Spleen (tissue), 11 donors: Measurements from ENCODE around the gene FAM221B. TPM values are rescaled to one million over a fixed set of nuclear protein-coding genes. Genes with fewer than 3 reads are reported as not detected.

ENCODE experiments used
- DNase-seq: peaks from one replicate; pipeline ENCODE4 v3.0.0-alpha.2; 2020
- H3K27ac ChIP-seq, 8 donors: fragments of 200-600 bp; sonication (generic) in 7 of 8; 1 replicate in 4 of 8; 2 replicates in 4 of 8; pipeline versions ENCODE4 v1.5.0 to v1.8.0; 2016 to 2021; ENCODE audit warnings: inconsistent platforms in 4 of 8, mild to moderate bottlenecking in 4 of 8, moderate library complexity in 1 of 8
- H3K27me3 ChIP-seq, 7 donors: fragments of 200-600 bp; sonication (generic) in 6 of 7; replicated peaks in 1 of 7; 1 replicate in 4 of 7; 2 replicates in 3 of 7; pipeline versions ENCODE4 v1.5.0 to v1.8.0; 2016 to 2021; ENCODE audit warnings: inconsistent platforms in 3 of 7, mild to moderate bottlenecking in 1 of 7
- H3K36me3 ChIP-seq, 6 donors: fragments of 200-600 bp; sonication (generic) in 5 of 6; 1 replicate in 4 of 6; 2 replicates in 2 of 6; pipeline versions ENCODE4 v1.5.0 to v1.8.0; 2016 to 2021; ENCODE audit warnings: inconsistent platforms in 2 of 6
- H3K4me1 ChIP-seq, 6 donors: fragments of 200-600 bp; sonication (generic) in 5 of 6; 1 replicate in 3 of 6; 2 replicates in 3 of 6; pipeline versions ENCODE4 v1.5.0 to v1.8.0; 2016 to 2021; ENCODE audit warnings: inconsistent platforms in 3 of 6
- H3K4me3 ChIP-seq, 8 donors: fragments of 200-600 bp; sonication (generic) in 7 of 8; 1 replicate in 4 of 8; 2 replicates in 4 of 8; pipeline versions ENCODE4 v1.5.0 to v1.8.0; 2016 to 2021; ENCODE audit warnings: inconsistent platforms in 4 of 8, mild to moderate bottlenecking in 4 of 8, moderate library complexity in 2 of 8
- H3K9me3 ChIP-seq, 8 donors: fragments of 200-600 bp; sonication (generic) in 7 of 8; 1 replicate in 4 of 8; 2 replicates in 4 of 8; pipeline versions ENCODE4 v1.5.0 to v1.8.0; 2016 to 2021; ENCODE audit warnings: inconsistent platforms in 4 of 8
- CTCF ChIP-seq, 11 experiments: fragments of 200-600 bp in 7 of 11; fragments of 450-650 bp in 4 of 11; sonication (generic) in 4 of 11; IDR thresholded peaks in 8 of 11; conservative IDR thresholded peaks in 3 of 11; 1 replicate in 7 of 11; 2 replicates in 4 of 11; pipeline versions ENCODE4 v1.4.0 to v1.8.0; 2016 to 2021; ENCODE audit warnings: antibody characterized with exemption in 11 of 11, inconsistent platforms in 4 of 11, mild to moderate bottlenecking in 1 of 11
- POLR2A ChIP-seq, 3 donors: fragments of 450-650 bp; IDR thresholded peaks; one replicate each; pipeline ENCODE4 v1.5.1; 2017; ENCODE audit warnings: antibody characterized with exemption in 3 of 3, mild to moderate bottlenecking in 1 of 3
- POLR2AphosphoS5 ChIP-seq, 3 donors: sonication (generic); formaldehyde crosslinking; IDR thresholded peaks; one replicate each; pipeline ENCODE4 v1.5.1; 2017; ENCODE audit warnings: antibody characterized with exemption in 3 of 3
- WGBS, 5 donors: extraction: QIAGEN DNeasy Blood & Tissue Kit in 3 of 5; methylation state at CpG; one replicate each; pipeline versions ENCODE4 v1.1.5 to v1.1.7; 2013 to 2018; 5-methylcytosine and 5-hydroxymethylcytosine counted together
- intact Hi-C: fragments of 100-400 bp; cut with DNase I; formaldehyde crosslinking; loops from one replicate; pipeline ENCODE4 v1.15.0; 2023; ENCODE audit warnings: low total_unique reads
- polyA plus RNA-seq, 3 donors: library from polyadenylated mRNA; stranded (reverse); fragments of 200-250 nt; gene quantifications; one replicate each; pipeline ENCODE4 v1.2.1, GENCODE V29; 2013
- total RNA-seq, 7 donors: library from RNA; depleted of rRNA in 3 of 7; stranded (reverse); fragments of >200 nt in 3 of 7; fragmentation: NEBNext Ultra II Directional in 4 of 7; extraction: Animal tissue kit (Norgen Biotek cat#: 25700) in 4 of 7; gene quantifications; one replicate each; pipeline versions ENCODE4 v1.1.0 to v1.2.1, GENCODE V29; 2016 to 2021
- donor health status: healthy with polysubstance abuse.
- donor health status: DM: no; HTN: no; CAD: no; lungs with moderate emphysema.
- donor health status: DM: no; HTN: no; CAD: no.
- donor health status: Bipolar disorder and iron deficiency.
- donor health status: healthy.
- donor health status: DM: no; HTN: no; CAD: no.
- donor health status: DM: yes; HTN: yes; CAD: no.

Gene FAM221B
- total and polyA plus RNA-seq, 10 donors = not detected

DNA sequence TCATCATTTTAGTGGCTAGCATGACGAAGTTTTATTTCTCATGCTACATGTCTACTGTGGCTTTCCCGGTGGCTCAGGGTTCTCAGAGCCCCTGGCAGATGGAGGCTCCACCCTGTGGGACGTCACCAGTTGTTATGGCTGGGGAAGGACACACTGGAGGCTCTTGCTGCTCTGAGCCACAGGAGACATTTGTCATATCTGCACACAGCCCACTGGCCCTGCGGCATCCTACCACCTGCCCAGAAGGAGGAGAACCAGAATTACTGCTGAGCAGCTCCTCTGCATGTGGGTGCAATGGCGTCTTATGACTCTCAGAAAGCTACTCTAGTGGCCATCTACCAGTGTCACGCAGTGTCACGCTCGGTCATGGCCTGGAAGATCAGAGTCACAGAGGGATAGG is 35.1 kb upstream of the FAM221B start:
- WGBS, 5 donors = 71 to 85% (median 73%) methylated on average over 8 of the region's 8 CpGs
- Histone ChIP-seq H3K9me3 (no peaks in the 10 kb centered on the region), H3K27me3 (peaks cover 0 to 48% (median 0%) of the 10 kb centered on the region in 7 donors), H3K36me3 (no peaks in the 10 kb centered on the region), H3K4me3 (no peak overlapping the region), H3K4me1 (peaks cover 0 to 11% (median 0%) of the 10 kb centered on the region in 6 donors), H3K27ac (no peak overlapping the region)
- intact Hi-C loops = no loop called here
- DNase-seq = no peak
- no peak for TF ChIP-seq POLR2A (IDR thresholded peaks at IDR 0.05)
- no peak for TF ChIP-seq CTCF (IDR thresholded peaks at IDR 0.05 in 8 of 11, conservative IDR thresholded peaks at IDR 0.05 in 3 of 11)
- no peak for TF ChIP-seq POLR2AphosphoS5 (IDR thresholded peaks at IDR 0.05)

DNA sequence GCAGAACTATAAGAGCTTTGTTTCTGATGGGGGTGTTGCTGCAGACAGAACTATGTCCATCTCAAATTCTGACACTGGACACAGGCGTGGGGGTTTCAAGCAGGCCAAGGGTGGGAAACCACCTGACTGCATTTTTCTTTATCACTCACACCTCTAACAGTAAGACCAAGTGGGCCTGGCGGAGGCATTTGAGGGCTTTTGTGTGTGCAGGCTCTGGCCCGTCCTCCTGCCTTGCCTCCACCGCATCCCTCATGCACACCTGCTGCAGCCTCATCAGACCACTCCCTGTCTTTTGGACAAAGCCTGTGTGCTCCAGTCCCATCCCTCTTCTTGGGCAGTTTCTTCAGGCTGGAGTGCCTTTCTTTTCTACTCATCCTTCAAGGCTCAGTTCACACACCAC is 33.8 kb upstream of the FAM221B start:
- Histone ChIP-seq H3K27ac (no peak overlapping the region), H3K4me3 (no peak overlapping the region), H3K36me3 (no peaks in the 10 kb centered on the region), H3K4me1 (peaks cover 0 to 11% (median 0%) of the 10 kb centered on the region in 6 donors), H3K9me3 (no peaks in the 10 kb centered on the region), H3K27me3 (peaks cover 0 to 48% (median 0%) of the 10 kb centered on the region in 7 donors)
- DNase-seq = no peak
- intact Hi-C loops = no loop called here
- TF ChIP-seq POLR2A (IDR thresholded peaks at IDR 0.05) = no peak
- no peak for TF ChIP-seq CTCF (IDR thresholded peaks at IDR 0.05 in 8 of 11, conservative IDR thresholded peaks at IDR 0.05 in 3 of 11)
- TF ChIP-seq POLR2AphosphoS5 (IDR thresholded peaks at IDR 0.05) = no peak
- 85 to 93% (median 92%) methylated on average over 4 of the region's 4 CpGs for WGBS, 5 donors

DNA sequence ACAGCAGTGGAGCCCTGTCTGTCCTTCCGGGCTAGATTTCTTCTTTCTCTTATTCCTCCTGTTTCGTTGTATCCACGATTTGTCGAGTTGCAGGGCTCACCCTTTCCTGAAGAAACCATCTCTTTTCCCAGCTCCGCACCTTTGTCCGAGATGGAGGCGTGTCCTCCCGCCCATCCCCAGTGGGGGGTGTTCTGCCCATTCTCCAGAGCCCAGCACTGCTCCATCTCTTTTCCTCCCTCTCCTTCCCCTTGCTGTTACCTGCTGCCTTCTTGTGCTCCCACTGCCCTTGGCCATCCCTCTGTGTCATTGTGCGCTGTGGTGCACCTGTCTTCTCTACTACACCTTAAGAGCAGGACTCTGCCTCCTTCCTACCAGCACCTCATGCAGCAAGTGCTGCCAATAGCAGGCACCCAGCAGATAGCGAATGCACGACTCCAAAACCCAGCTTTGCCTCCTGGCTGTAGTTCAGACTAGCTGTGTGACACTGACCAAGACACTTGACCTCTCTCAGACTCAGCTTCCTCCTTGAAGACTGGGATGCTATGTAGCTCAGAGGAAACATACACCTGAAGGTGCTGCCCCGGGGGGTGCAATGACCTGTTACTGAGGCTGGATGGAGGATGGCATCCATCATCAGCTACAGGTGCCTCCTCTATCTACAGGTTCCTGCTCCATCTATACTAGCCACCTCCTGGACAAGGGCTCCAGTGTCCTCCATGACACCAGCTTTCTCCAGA is 32.8 kb upstream of the FAM221B start:
- 69 to 78% (median 73%) methylated on average over 12 of the region's 12 CpGs for WGBS, 5 donors
- intact Hi-C loops = no loop called here
- Histone ChIP-seq H3K9me3 (no peaks in the 10 kb centered on the region), H3K4me3 (no peak overlapping the region), H3K4me1 (peaks cover 0 to 11% (median 0%) of the 10 kb centered on the region in 6 donors), H3K27ac (no peak overlapping the region), H3K36me3 (no peaks in the 10 kb centered on the region), H3K27me3 (peaks cover 0 to 48% (median 0%) of the 10 kb centered on the region in 7 donors)
- no peak for TF ChIP-seq POLR2AphosphoS5 (IDR thresholded peaks at IDR 0.05)
- no peak for TF ChIP-seq POLR2A (IDR thresholded peaks at IDR 0.05)
- TF ChIP-seq CTCF (IDR thresholded peaks at IDR 0.05 in 8 of 11, conservative IDR thresholded peaks at IDR 0.05 in 3 of 11) = no peak
- DNase-seq = no peak

DNA sequence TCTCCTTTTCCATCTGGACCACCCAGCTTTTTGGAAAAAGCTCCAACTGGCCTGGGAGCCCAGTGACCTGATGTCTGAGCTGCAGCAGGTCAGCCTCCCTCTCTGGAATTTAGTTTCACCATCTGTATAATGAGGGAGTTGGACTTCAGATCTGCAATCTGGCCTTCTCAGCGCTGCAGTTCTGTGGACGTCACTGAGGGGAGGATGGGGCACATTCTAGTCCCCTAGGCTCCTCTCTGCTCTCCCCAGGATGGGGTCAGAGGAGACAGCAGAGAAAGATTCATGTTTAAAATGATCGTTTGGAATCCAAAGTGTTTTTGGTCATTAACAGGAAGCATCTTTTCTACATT is 31.4 kb upstream of the FAM221B start:
- TF ChIP-seq POLR2A (IDR thresholded peaks at IDR 0.05) (no peak), CTCF (IDR thresholded peaks at IDR 0.05 in 8 of 11, conservative IDR thresholded peaks at IDR 0.05 in 3 of 11) (no peak), POLR2AphosphoS5 (IDR thresholded peaks at IDR 0.05) (no peak)
- no peak for DNase-seq
- 39 to 65% (median 49%) methylated on average over 2 to 3 of the region's 3 CpGs for WGBS, 5 donors

More for the DNA sequence above, 31.4 kb upstream of the FAM221B start:
- Histone ChIP-seq H3K36me3 (no peaks in the 10 kb centered on the region), H3K4me3 (no peak overlapping the region), H3K27ac (no peak overlapping the region), H3K27me3 (peaks cover 0 to 48% (median 0%) of the 10 kb centered on the region in 7 donors), H3K9me3 (no peaks in the 10 kb centered on the region), H3K4me1 (peaks cover 0 to 11% (median 0%) of the 10 kb centered on the region in 6 donors)
- intact Hi-C loops = no loop called here
